ENCODE measurements around the gene NADSYN1. TPM values are rescaled to one million over a fixed set of nuclear protein-coding genes. Genes with fewer than 3 reads are reported as not detected.

The NADSYN1 gene
- total RNA-seq, 1 donor from 2014 or later: 45.1 TPM

- H3K9me3 Mint-ChIP-seq: no peaks in the 10 kb centered on the region
- H3K36me3 Mint-ChIP-seq (ENCODE audit: low read depth): peaks cover 39% of the 10 kb centered on the region
- DNase-seq (ENCODE audit: low read depth, low spot score): no peak
- H3K4me3 Mint-ChIP-seq: no peak overlapping the region
- no peak for TF ChIP-seq CTCF (conservative IDR thresholded peaks at IDR 0.05)
- no peak overlapping the region for H3K27ac Mint-ChIP-seq (ENCODE audit: unreplicated experiment)
- H3K27me3 Mint-ChIP-seq (ENCODE audit: low read depth): no peaks in the 10 kb centered on the region
- H3K4me1 Mint-ChIP-seq: peaks cover 34% of the 10 kb centered on the region
Measured at GRCh38 chr11:71443736-71444445, 9.1 kb upstream of the NADSYN1 start.

- Mint-ChIP-seq H3K27me3 (ENCODE audit: low read depth) (no peaks in the 10 kb centered on the region), H3K4me3 (no peak overlapping the region), H3K27ac (ENCODE audit: unreplicated experiment) (no peak overlapping the region), H3K9me3 (no peaks in the 10 kb centered on the region), H3K4me1 (peaks cover 43% of the 10 kb centered on the region), H3K36me3 (ENCODE audit: low read depth) (peaks cover 38% of the 10 kb centered on the region)
- DNase-seq (ENCODE audit: low read depth, low spot score): no peak
- no peak for TF ChIP-seq CTCF (conservative IDR thresholded peaks at IDR 0.05)
Measured at GRCh38 chr11:71444811-71445210, 8.2 kb upstream of the NADSYN1 start.

- Mint-ChIP-seq H3K27ac (ENCODE audit: unreplicated experiment) (no peak overlapping the region), H3K4me3 (peak overlapping the region; percentile 91), H3K27me3 (ENCODE audit: low read depth) (no peaks in the 10 kb centered on the region), H3K36me3 (ENCODE audit: low read depth) (peaks cover 34% of the 10 kb centered on the region), H3K4me1 (peaks cover 56% of the 10 kb centered on the region), H3K9me3 (no peaks in the 10 kb centered on the region)
- TF ChIP-seq CTCF (conservative IDR thresholded peaks at IDR 0.05): no peak
- DNase-seq (ENCODE audit: low read depth, low spot score): no peak
Measured at GRCh38 chr11:71446150-71446549, 6.9 kb upstream of the NADSYN1 start.

- H3K27me3 Mint-ChIP-seq (ENCODE audit: low read depth): no peaks in the 10 kb centered on the region
- peaks cover 65% of the 10 kb centered on the region for H3K4me1 Mint-ChIP-seq
- TF ChIP-seq CTCF (conservative IDR thresholded peaks at IDR 0.05): no peak
- H3K9me3 Mint-ChIP-seq: no peaks in the 10 kb centered on the region
- DNase-seq (ENCODE audit: low read depth, low spot score): no peak
- peak overlapping the region; percentile 91 for H3K4me3 Mint-ChIP-seq
- peak overlapping the region; percentile 94 for H3K27ac Mint-ChIP-seq (ENCODE audit: unreplicated experiment)
- peaks cover 31% of the 10 kb centered on the region for H3K36me3 Mint-ChIP-seq (ENCODE audit: low read depth)
Measured at GRCh38 chr11:71446942-71447688, 5.9 kb upstream of the NADSYN1 start.

GRCh38 chr11:71447791-71448256, 5.2 kb upstream of the NADSYN1 start:
- Mint-ChIP-seq H3K4me1 (peaks cover 70% of the 10 kb centered on the region), H3K4me3 (peak overlapping the region; percentile 91), H3K36me3 (ENCODE audit: low read depth) (peaks cover 27% of the 10 kb centered on the region), H3K27ac (ENCODE audit: unreplicated experiment) (peak overlapping the region; percentile 94), H3K9me3 (no peaks in the 10 kb centered on the region), H3K27me3 (ENCODE audit: low read depth) (no peaks in the 10 kb centered on the region)
- no peak for TF ChIP-seq CTCF (conservative IDR thresholded peaks at IDR 0.05)
- peak; percentile 49 for DNase-seq (ENCODE audit: low read depth, low spot score)
